Eye (tissue), 1 donor: ENCODE data around the gene PCMT1.
"Not testable (repeated sequence)": the region's sequence is repeated elsewhere in the genome, so short reads cannot be mapped to it uniquely, and the experiment has no call there.

Experiments
- DNase-seq: peaks from one replicate; pipeline ENCODE4 v3.0.0-alpha.2; 2015

PCMT1 gene

GRCh38 chr6:149823013-149823412 lies 73.5 kb downstream of the PCMT1 start:
- DNase-seq, result no peak

DNA sequence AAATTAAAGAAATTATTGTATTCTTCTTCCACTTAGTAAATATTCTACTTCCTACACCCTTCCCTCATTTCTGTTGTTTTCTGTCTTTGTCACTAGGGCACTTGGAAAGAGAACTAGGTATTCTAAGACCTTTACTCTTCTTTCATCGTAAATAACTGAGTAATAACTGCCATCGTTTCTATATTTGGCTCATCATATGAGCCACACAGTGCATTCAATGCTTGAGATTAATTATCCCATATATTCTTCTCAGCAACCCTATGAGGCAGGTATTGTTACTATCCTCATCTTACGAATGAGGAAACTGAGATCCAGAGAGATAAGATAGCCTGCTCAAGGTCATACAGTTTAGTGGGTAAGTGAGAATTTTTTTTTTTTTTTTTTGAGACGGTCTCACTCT lies 75.8 kb downstream of the PCMT1 start:
- no peak for DNase-seq

DNA sequence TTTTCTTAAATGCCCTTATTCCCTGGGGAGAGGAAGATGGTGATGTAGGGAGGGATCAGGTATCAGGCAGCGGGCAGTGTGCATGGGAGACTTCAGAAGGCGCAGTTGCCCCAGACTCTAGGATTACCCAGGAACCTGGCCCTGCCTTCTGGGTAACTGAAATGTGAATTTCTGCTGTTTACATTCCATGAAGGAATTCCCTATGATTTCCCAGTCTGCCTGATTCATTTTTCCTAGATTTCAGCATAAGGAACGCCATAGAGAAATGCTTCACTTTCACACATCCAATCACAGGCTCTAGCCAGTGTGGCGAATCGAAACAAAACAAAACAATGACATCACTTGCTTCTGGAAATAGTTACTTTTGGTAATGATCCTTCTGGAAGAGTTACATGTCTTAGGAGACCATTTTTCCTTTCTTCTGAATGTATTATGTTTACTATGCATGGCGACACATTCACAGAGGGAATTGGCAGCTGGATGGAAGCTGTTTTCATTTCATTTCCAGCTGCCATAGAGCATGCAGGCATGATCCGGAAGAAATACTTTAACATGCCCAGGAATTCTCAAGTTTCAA lies 81.3 kb downstream of the PCMT1 start:
- DNase-seq, result peak; percentile 71

GRCh38 chr6:149831308-149831820 lies 81.8 kb downstream of the PCMT1 start:
- no peak for DNase-seq

- no peak for DNase-seq
Observed at GRCh38 chr6:149833651-149834050, 84.1 kb downstream of the PCMT1 start.

DNA sequence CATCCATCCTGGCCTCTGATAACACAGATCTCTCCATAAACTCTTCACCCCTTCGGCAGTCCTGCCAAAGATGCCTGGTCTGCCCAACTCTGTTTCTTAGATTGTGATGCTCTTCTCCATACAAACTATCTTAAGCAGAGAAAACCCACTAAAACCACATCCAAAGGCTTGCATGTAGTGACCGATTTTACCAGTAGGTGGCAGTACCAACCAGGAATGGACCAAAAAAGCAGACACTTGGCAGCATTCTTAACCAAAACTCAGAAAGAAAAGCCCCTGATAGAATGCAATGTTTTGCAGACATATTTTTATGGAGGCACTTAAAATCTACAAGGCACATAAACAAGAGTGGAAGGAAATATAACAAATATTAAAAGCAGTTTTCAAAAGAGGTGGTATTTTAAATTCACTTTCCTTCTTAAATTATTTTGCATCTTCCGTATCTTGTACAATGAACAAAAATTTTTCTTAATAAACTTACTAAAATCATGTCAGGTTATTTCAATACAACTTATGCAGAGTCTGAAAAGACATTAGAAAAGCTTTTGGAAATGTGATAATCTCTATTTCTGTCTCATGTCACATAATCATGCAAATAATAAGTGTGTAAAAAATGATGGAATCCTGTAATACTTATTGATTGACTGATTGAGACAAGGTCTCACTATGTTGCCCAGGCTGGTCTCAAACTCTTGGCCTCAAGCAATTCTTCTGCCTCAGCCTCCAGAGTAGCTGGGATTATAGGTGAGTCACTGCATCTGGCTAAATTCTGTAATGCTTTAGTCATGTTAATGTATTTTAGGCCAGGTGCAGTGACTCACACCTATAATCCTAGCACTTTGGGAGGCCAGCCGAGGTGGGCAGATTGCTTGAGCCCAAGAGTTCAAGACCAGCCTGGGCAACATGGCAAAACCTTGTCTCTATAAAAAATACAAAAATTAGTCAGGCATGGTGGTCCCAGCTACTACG lies 85.3 kb downstream of the PCMT1 start:
- peak; percentile 89 for DNase-seq

DNA sequence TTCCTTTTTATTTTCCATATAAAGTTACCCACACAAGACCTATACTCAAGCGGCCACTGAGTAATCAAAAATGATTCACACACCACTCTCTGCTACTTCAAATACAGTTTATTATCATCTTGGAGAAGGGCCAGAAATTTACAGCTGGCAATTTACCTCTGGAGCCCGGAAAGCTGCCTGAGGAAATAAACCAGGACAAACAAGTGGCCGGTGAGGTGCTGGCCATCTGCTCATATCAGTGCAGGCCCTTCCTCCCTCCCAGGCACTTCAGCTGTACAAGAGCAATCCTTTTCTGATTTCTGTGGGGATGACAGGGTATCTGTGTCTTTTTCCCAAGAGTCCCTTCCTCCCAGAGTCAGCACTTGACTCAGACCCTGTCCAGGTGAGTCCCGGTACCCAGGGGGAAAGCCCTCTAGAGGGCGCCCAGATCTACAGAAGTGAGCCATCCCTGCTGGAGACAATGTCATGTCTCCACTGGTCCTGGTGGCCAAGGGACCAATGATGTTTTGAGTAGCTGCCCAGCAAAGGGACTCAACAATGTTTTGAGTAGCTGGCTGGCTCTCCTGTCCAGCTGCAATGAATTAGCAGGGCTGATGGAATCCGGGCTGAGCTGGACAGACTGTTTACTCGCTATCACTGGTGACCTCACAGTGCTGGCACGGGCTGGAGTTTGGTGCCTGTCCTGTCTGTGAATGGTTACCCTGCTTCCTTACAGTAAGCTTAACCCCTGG lies 91.0 kb downstream of the PCMT1 start:
- peak; percentile 25 for DNase-seq

DNA sequence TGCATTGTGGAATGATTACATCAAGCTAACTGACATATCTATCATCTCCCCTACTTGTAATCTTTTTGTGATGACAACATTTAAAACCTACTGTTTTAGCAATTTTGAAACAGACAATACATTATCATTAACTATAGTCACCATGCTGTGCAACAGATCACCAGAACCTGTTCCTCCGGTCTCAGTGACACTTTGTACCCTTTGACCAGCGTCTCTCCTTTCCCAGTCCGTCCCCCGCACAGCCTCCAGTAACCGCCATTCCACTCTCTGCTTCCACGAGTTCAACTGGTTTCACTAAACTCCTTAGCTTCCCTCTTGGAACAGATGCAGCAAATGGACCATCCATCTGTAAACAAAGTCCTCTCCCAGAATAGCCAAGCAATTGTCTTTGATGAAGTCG lies 92.8 kb downstream of the PCMT1 start:
- DNase-seq, result no peak

DNA sequence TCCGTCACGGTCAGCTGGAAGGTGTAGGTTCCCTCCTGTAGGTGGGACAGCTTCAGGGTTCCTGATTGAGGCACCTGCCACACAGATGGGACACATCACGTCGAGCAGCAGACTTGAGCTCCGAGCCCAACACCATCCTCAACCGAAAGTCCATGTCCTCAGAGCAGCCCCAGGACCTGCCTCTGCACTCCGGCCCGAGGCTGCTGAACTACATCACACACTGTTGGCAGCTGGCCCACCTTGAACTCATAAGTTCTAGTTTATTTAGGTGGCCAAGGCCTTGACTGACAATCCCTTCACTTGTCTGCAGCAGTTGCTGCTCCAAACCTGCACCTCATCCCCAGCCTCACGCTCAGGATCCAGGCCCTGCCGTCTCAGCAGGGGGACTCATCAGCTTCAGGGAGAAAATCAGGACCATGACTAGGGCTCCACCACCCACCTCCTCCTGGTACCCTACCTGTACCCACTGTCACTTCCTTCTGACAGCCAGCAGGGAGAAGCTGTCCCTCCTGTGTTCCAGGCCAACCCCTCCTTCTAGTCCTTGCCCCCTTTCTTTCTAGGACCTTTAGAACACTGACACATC lies 93.6 kb downstream of the PCMT1 start:
- no peak for DNase-seq

- not testable (repeated sequence) for DNase-seq
Observed at GRCh38 chr6:149844036-149844435, 94.5 kb downstream of the PCMT1 start.

GRCh38 chr6:149844480-149844879 lies 94.9 kb downstream of the PCMT1 start:
- DNase-seq, result no peak

DNA sequence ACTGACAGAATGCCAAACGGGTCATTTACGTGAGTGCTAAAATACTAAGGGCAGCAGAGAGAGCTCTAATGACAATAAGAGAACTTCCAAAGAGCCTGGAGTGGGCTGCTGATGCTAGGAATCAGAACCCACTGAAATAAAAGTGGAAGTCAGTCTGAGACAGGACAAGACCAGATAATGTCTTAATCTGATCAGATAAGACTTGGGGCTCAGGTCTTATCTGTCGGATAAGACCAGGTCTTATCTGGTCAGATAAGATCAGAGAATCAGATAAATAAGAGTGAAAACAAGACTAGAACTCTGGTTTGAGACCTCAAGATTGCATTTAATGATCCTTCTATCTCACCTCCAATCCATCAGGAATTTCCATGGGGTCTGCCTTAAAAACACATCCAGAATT lies 96.0 kb downstream of the PCMT1 start:
- no peak for DNase-seq

DNA sequence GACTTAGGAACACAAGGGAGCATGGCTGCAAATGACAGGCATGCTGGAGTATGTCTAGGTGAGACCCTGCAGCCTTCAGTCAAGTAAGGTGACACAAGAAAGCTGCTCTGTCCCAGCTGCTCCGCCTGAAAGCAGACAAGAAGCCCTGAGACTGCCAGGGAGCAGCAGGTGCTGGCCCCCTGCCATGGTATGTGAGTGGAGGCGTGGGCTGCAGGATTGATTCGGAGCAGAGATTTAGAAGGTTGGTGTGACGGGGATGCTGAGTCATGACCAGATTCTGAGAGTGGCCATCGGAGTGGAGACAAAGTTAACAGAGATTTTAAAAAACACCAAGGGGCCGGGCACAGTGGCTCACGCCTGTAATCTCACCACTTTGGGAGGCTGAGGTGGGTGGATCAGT lies 96.8 kb downstream of the PCMT1 start:
- DNase-seq, result peak; percentile 27

DNA sequence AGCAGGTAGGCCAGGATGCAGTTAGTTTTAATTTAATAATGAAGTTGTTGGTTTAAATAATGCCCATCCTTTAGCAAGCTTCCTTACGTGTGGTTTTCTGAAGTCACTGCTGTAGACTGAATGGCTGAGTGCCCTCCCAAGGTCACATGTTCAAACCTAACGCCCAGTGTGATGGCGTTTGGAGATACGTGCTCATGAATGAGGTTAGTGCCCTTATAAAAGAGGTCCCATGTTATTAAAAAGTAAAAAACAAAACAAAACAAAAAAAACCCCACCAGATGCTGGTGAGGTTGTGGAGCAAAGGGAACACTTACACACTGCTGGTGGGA lies 98.4 kb downstream of the PCMT1 start:
- DNase-seq, result no peak

DNA sequence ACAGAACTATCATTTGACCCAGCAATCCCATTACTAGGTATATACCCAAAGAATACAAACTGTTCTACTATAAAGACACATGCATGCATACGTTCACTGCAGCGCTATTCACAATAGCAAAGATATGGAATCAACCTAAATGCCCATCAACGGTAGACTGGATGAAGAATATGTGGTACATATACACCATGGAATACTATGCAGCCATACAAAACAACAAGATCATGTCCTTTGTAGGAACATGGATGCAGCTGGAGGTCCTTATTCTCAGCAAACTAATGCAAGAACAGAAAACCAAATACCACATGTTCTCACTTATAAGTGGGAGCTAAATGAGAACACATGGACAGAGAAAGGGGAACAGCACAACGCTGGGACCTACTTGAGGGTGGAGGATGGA lies 98.8 kb downstream of the PCMT1 start:
- not testable (repeated sequence) for DNase-seq

- no peak for DNase-seq
Observed at GRCh38 chr6:149851461-149852110, 102.0 kb downstream of the PCMT1 start.

GRCh38 chr6:149852180-149852579 lies 102.6 kb downstream of the PCMT1 start:
- no peak for DNase-seq

DNA sequence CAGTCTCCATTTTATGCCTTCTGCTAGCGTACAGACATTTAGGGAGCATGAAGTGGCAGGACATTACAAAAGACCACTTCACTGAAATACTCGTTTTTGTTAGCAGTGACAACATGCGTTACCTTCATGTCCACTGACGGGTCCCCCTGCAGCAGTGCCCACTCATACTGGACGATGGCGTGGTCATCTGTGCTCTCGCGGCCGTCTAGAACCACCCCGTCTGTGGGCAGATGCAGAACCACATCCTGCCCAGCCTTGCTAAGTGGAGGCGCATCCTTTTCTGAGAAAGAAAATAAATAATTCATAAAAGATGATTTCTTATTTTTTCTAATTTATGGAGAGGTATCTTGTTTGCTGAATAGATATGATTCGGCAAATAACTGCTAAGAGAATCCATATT lies 103.3 kb downstream of the PCMT1 start:
- DNase-seq, result peak; percentile 31

DNA sequence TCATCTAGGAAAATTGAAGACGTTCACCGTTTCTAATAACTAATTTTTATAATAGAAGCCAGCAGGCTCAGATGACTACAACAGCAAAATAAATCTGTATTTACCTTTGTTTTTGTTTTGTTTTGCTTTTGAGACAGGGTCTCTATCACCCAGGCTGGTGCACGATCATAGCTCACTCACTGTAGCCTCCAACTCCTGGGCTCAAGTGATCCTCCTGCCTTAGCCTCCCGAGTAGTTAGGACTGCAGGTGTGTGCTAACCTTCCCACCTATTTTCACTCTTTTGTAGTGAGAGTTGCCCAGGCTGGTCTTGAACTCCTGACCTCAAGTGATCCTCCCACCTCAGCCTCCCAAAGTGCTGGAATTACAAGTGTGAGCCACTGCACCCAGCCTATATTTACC lies 104.5 kb downstream of the PCMT1 start:
- not testable (repeated sequence) for DNase-seq

DNA sequence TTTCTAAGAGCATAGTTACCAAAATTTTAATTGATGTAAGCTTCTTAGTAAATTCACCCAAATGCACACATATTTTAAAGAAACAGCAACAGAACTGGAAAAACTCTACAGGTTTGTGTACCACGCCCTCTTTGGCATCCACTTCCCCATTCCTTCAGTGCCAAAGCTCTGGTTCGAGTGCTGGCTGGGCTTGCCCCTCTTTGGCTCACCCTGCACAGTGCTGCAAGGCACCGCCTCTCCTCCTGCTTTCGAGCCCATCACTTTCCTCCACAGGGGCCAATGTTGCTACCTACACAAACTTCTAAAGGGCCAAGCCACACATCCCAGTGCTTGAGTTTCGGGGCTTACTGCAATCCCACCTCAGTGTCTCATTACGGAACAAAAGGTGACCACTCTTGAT lies 105.0 kb downstream of the PCMT1 start:
- no peak for DNase-seq

DNA sequence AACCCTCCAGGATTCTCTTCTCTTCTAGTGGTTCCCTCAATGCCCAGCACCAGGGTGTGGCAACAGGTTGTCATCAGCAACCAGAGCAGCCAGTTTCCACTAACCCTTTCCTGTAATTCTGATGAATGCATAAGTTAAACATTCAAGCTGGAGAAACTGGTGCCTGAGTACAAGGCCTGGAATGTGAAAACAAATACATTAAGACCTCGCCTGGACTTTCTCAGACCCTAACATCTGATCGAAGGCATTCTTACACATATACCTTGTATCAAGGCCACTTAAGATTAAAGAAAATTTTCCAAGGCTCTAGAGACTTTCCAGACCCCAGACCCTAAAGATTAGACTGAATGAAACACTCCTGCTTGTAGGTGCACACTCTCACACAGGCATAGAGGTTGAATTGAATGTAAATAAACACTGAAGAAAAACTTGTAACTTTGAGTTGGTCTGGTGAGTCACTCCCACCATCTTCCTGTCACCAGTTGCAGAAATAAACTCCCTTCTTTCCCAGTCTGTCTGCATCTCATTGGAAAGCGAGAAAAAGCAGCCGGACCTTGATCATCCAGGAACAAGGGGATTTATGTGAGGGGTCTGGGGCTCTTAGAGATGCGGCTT lies 105.6 kb downstream of the PCMT1 start:
- DNase-seq, result no peak

DNA sequence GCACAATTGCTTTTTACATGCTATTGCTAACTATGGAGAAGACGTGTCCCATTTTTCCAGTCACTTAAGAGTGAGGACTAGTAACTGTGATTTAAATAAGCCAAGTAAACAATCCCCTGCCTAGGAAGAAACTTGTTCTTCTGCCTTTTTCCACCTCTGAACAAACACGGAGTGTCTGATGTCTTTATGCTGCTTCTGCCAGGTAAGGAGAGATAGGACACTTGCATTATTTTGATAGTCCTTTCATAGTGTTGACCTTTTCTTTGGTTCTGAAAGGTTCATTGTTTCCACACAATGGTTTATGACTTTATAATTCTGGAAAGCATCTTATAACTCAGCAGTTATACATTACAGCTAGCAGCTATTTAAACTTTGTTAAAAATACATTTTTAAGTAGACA lies 106.2 kb downstream of the PCMT1 start:
- DNase-seq, result no peak
